ENCODE results near the gene PTCSC3. TPM values are rescaled to one million over a fixed set of nuclear protein-coding genes. Genes with fewer than 3 reads are reported as not detected.

PTCSC3 gene
- total RNA-seq, 2 donors from 2014 or later = not detected

- H3K27me3 ChIP-seq = no peaks in the 10 kb centered on the region
- no peaks in the 10 kb centered on the region for H3K36me3 ChIP-seq (replicated peaks in 1 of 2; ENCODE audit: insufficient read depth in 1 of 2, low read depth in 2 of 2)
- intact Hi-C loops (cut with DNase I) = no loop called here
- TF ChIP-seq, protein P1, sequence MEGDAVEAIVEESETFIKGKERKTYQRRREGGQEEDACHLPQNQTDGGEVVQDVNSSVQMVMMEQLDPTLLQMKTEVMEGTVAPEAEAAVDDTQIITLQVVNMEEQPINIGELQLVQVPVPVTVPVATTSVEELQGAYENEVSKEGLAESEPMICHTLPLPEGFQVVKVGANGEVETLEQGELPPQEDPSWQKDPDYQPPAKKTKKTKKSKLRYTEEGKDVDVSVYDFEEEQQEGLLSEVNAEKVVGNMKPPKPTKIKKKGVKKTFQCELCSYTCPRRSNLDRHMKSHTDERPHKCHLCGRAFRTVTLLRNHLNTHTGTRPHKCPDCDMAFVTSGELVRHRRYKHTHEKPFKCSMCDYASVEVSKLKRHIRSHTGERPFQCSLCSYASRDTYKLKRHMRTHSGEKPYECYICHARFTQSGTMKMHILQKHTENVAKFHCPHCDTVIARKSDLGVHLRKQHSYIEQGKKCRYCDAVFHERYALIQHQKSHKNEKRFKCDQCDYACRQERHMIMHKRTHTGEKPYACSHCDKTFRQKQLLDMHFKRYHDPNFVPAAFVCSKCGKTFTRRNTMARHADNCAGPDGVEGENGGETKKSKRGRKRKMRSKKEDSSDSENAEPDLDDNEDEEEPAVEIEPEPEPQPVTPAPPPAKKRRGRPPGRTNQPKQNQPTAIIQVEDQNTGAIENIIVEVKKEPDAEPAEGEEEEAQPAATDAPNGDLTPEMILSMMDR (IDR thresholded peaks at IDR 0.05) = no peak
- no peak for TF ChIP-seq POLR2A (IDR thresholded peaks at IDR 0.05)
- H3K9me3 ChIP-seq = no peaks in the 10 kb centered on the region
- DNase-seq (no peak), ATAC-seq (no peak)
- WGBS, 2 donors = 69 to 72% methylated on average over 4 of the region's 4 CpGs
- H3K27ac ChIP-seq = no peak overlapping the region
- H3K4me1 ChIP-seq = no peaks in the 10 kb centered on the region
- no peak overlapping the region for H3K4me3 ChIP-seq
Observed at GRCh38 chr14:36204461-36205073, 28.0 kb upstream of the PTCSC3 start.

DNA sequence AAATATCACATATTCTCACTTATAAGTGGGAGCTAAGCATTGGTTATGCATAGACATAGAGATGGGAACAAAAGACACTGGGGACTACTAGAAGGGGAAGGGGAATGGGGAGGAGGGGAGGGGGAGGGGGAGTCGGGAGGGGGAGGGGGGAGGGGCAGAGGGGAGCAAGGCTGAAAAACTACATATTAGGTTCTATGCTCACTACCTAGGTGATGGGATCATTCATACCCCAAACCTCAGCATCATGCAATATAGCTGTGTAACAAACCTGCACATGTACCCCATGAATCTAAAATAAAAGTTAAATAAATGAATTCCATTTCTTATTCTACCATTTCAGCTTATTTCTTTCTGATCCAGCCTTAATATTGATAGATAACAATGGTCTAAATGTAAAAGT is 21.9 kb upstream of the PTCSC3 start:
- ATAC-seq (no peak), DNase-seq (no peak)
- Histone ChIP-seq H3K27me3 (no peaks in the 10 kb centered on the region), H3K36me3 (replicated peaks in 1 of 2; ENCODE audit: insufficient read depth in 1 of 2, low read depth in 2 of 2) (no peaks in the 10 kb centered on the region), H3K4me1 (no peaks in the 10 kb centered on the region), H3K9me3 (no peaks in the 10 kb centered on the region), H3K27ac (no peak overlapping the region), H3K4me3 (no peak overlapping the region)
- WGBS, 2 donors = 11 to 25% methylated on average over 1 of the region's 1 CpG
- TF ChIP-seq POLR2A (IDR thresholded peaks at IDR 0.05) = no peak
- TF ChIP-seq, protein P1 (IDR thresholded peaks at IDR 0.05) = no peak
- intact Hi-C loops (cut with DNase I) = no loop called here

- Histone ChIP-seq H3K36me3 (replicated peaks in 1 of 2; ENCODE audit: insufficient read depth in 1 of 2, low read depth in 2 of 2) (no peaks in the 10 kb centered on the region), H3K9me3 (no peaks in the 10 kb centered on the region), H3K27me3 (no peaks in the 10 kb centered on the region), H3K4me1 (no peaks in the 10 kb centered on the region), H3K27ac (no peak overlapping the region), H3K4me3 (no peak overlapping the region)
- 65 to 79% methylated on average over 4 of the region's 4 CpGs for WGBS, 2 donors
- DNase-seq (no peak), ATAC-seq (no peak)
- intact Hi-C loops (cut with DNase I) = no loop called here
- no peak for TF ChIP-seq POLR2A (IDR thresholded peaks at IDR 0.05)
- TF ChIP-seq, protein P1 (IDR thresholded peaks at IDR 0.05) = no peak
Observed at GRCh38 chr14:36194663-36195062, 18.1 kb upstream of the PTCSC3 start.

- no peaks in the 10 kb centered on the region for H3K9me3 ChIP-seq
- no peaks in the 10 kb centered on the region for H3K36me3 ChIP-seq (replicated peaks in 1 of 2; ENCODE audit: insufficient read depth in 1 of 2, low read depth in 2 of 2)
- no peak for TF ChIP-seq POLR2A (IDR thresholded peaks at IDR 0.05)
- TF ChIP-seq, protein P1 (IDR thresholded peaks at IDR 0.05) = no peak
- no peak for DNase-seq
- no peaks in the 10 kb centered on the region for H3K27me3 ChIP-seq
- WGBS, 2 donors = 57 to 70% methylated on average over 3 of the region's 3 CpGs
- ATAC-seq = no peak
- no peaks in the 10 kb centered on the region for H3K4me1 ChIP-seq
- intact Hi-C loops (cut with DNase I) = no loop called here
- H3K4me3 ChIP-seq = no peak overlapping the region
- no peak overlapping the region for H3K27ac ChIP-seq
Observed at GRCh38 chr14:36192530-36192929, 16.0 kb upstream of the PTCSC3 start.

DNA sequence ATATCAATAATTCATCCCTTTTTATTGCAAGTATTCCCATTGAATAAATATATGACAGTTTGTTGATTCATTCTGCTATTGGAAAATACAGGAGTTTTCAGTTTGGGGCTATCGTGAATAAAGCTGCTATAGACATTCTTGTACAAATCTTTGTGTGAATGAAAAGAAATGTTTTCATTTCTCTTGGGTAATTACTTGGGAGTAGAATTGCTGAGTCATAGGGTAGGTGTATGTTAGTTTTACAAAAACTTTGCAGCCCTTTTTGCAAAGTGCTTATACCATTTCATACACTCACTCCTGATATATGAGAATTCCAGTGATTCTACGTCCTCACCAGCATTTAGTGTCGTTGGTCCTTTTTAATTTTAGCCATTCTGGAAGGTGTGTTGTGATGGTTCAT is 6.9 kb upstream of the PTCSC3 start:
- intact Hi-C loops (cut with DNase I) = no loop called here
- TF ChIP-seq, protein P1 (IDR thresholded peaks at IDR 0.05) = no peak
- no peak for TF ChIP-seq POLR2A (IDR thresholded peaks at IDR 0.05)
- DNase-seq (no peak), ATAC-seq (no peak)
- H3K36me3 ChIP-seq (replicated peaks in 1 of 2; ENCODE audit: insufficient read depth in 1 of 2, low read depth in 2 of 2) = no peaks in the 10 kb centered on the region
- H3K4me3 ChIP-seq = no peak overlapping the region
- no peaks in the 10 kb centered on the region for H3K27me3 ChIP-seq
- no peak overlapping the region for H3K27ac ChIP-seq
- WGBS, 2 donors = 60 to 73% methylated on average over 3 of the region's 3 CpGs
- no peaks in the 10 kb centered on the region for H3K4me1 ChIP-seq
- no peaks in the 10 kb centered on the region for H3K9me3 ChIP-seq

All from body of pancreas (tissue), 4 donors.